Retinal pigment epithelial cell (primary cell): ENCODE results near the gene SDC3.

Source experiments
- DNase-seq: peaks from one replicate; pipeline ENCODE4 v3.0.0-alpha.2; 2010; ENCODE audit warnings: low read depth
- H3K4me3 ChIP-seq: 2 replicates; pipeline ENCODE4 v1.5.1; 2011; ENCODE audit warnings: mild to moderate bottlenecking, low read length, control low read depth, moderate library complexity
- TF ChIP-seq, protein P1 (sequence below): conservative IDR thresholded peaks from 2 replicates; pipeline ENCODE4 v1.5.1; 2011; ENCODE audit warnings: low read depth, low read length, control low read depth, inconsistent platforms

Gene SDC3

GRCh38 chr1:30882678-30883388, 25.7 kb downstream of the SDC3 start:
- H3K4me3 ChIP-seq, result no peak overlapping the region
- no peak for DNase-seq
- TF ChIP-seq, protein P1, sequence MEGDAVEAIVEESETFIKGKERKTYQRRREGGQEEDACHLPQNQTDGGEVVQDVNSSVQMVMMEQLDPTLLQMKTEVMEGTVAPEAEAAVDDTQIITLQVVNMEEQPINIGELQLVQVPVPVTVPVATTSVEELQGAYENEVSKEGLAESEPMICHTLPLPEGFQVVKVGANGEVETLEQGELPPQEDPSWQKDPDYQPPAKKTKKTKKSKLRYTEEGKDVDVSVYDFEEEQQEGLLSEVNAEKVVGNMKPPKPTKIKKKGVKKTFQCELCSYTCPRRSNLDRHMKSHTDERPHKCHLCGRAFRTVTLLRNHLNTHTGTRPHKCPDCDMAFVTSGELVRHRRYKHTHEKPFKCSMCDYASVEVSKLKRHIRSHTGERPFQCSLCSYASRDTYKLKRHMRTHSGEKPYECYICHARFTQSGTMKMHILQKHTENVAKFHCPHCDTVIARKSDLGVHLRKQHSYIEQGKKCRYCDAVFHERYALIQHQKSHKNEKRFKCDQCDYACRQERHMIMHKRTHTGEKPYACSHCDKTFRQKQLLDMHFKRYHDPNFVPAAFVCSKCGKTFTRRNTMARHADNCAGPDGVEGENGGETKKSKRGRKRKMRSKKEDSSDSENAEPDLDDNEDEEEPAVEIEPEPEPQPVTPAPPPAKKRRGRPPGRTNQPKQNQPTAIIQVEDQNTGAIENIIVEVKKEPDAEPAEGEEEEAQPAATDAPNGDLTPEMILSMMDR, result no peak

- no peak for DNase-seq
- H3K4me3 ChIP-seq, result no peak overlapping the region
- TF ChIP-seq, protein P1, result no peak
These were observed 27.0 kb downstream of the SDC3 start for GRCh38 chr1:30881319-30882181.

GRCh38 chr1:30880678-30881318, 27.8 kb downstream of the SDC3 start:
- no peak overlapping the region for H3K4me3 ChIP-seq
- DNase-seq, result no peak
- TF ChIP-seq, protein P1, result no peak

GRCh38 chr1:30879940-30880677, 28.4 kb downstream of the SDC3 start:
- H3K4me3 ChIP-seq, result no peak overlapping the region
- DNase-seq, result no peak
- TF ChIP-seq, protein P1, result no peak

DNA sequence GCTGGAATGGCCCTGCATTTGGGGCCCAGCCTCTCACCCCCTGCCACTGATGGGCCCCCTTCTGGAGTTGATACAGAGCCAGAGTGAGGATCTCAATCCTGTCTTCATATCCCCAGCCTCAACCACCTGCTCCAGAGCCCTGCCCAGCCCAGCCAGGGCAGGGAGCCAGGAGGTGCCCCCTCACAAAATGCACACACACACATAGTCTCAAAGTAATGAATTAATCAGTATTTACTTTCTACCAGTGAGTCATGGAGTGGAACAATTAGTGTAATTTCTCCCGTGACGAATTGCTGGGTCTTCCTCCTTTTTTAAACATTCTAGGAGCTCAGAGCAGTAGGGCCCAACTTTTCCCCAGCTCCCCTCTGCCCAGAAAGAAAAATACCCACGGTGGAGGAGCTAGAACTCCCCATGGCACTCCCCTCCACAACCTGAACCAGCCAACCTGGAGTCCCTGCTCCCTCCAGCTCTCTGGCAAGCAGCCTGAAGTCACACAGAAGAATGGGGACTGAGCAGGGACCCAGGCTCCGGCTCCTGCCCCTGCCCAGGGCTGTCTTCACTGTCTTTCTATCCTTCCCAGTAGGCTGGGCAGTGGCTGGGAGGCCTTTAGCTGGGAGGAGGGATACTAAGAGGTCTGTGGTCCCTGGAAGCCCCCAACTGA, 29.3 kb downstream of the SDC3 start:
- DNase-seq, result no peak
- TF ChIP-seq, protein P1, result no peak

DNA sequence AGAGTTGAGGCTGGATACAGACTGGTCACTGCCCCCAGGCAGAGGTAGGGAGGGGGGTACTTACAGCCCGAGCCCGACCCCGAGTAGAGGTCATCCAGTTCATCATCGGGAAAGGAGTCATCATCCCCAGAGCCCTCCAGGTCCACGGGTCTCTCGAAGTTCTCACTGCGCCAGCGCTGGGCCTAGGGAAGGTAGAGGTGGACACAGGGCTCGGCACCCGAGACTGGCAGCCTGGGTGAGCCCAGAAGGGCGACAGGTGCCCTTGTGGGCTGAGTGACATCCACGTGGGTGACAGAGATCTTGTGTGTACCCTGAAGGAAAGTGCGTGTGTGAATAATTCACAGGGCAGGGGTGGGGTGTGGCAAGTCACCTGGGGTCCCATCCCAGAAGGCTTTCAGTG, 30.0 kb downstream of the SDC3 start:
- no peak overlapping the region for H3K4me3 ChIP-seq
- TF ChIP-seq, protein P1, result no peak
- no peak for DNase-seq

More for the DNA sequence above, 29.3 kb downstream of the SDC3 start:
- no peak overlapping the region for H3K4me3 ChIP-seq
